Dedifferentiated amniotic fluid mesenchymal stem cell (primary cell): ENCODE measurements around the gene ESR2.
"Not testable (repeated sequence)": the region's sequence is repeated elsewhere in the genome, so short reads cannot be mapped to it uniquely, and the experiment has no call there.

Experiments used
- DNase-seq: peaks from one replicate; pipeline ENCODE4 v3.0.0-alpha.2; 2016; ENCODE audit errors: extremely low spot score

ESR2 gene

GRCh38 chr14:64081174-64081746, 212.9 kb downstream of the ESR2 start:
- no peak for DNase-seq

- DNase-seq = no peak
These were observed 213.7 kb downstream of the ESR2 start for GRCh38 chr14:64080452-64080851.

- no peak for DNase-seq
These were observed 218.6 kb downstream of the ESR2 start for GRCh38 chr14:64075613-64076005.

DNA sequence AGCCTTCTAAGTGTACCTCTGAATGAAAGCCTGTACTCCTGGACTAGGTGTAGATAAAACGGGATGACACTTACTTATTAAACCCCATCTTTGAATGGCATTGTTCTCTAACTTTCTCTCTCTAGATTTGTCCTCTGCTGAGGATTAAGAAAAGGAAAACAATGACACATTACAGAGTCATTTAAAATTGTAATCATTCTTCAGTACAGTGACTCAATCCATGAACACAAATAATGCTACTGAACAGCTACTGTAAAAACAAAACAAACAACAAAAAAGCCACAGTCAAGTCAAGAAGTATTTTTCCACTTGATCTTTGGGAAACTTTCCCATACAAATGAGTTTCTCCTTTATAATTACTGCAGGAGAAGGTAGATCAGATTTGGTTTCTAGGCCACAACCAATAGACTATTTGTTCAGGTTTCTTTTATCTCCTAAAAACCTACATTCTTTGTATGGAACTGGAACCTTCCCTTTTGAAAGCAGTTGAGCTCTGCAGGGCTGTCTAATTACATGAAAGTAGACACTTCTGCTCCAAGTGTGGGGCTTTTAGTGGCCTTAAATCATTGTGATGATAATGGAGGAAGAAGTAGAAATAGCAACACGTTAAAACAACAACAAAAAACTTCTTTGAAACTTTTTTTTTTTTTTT, 219.1 kb downstream of the ESR2 start:
- no peak for DNase-seq

GRCh38 chr14:64069634-64070359, 224.4 kb downstream of the ESR2 start:
- DNase-seq = no peak

DNA sequence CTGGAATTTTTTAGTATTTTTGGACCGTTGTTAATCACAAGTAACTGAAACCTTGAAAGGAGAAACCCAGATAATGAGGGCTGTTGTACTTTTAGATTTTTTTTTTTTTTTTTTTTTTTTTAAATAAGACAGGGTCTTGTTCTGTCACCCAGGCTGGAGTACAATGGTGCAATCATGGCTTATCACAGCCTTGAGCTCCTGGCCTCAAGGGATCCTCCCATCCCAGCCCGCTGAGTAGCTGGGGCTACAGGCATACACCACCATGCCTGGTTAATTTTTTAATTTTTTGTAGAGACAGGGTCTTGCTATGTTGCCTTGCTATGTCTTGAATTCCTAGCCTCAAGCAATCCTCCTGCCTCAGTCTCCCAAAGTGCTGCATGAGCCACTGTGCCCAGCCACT, 229.7 kb downstream of the ESR2 start:
- DNase-seq = no peak

GRCh38 chr14:64062381-64063115, 231.6 kb downstream of the ESR2 start:
- DNase-seq = no peak

- DNase-seq = no peak
These were observed 232.5 kb downstream of the ESR2 start for GRCh38 chr14:64061706-64062105.

DNA sequence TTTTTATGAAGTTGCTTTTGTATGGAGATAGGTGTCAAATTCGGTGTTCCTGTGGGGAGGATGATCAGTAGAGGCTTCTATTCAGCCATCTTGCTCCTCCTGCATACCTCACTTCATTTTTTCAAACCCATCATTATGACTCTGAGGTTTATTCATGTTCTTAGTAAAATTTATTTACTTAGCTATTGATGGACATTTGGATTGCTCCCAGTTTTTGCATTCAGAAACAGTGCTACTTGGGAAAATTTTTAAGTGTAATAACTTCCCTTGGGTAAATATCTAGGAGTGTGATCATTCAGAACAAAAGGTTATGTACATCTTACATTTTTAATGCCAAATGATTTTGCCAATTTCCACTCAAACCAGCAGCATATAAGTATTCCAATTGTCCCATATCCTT, 233.1 kb downstream of the ESR2 start:
- DNase-seq = no peak

GRCh38 chr14:64060648-64061096, 233.5 kb downstream of the ESR2 start:
- no peak for DNase-seq

- DNase-seq = no peak
These were observed 234.0 kb downstream of the ESR2 start for GRCh38 chr14:64060199-64060545.

- no peak for DNase-seq
These were observed 234.5 kb downstream of the ESR2 start for GRCh38 chr14:64059454-64060198.

- DNase-seq = no peak
These were observed 240.2 kb downstream of the ESR2 start for GRCh38 chr14:64053694-64054669.

GRCh38 chr14:64049616-64050381, 244.4 kb downstream of the ESR2 start:
- no peak for DNase-seq

GRCh38 chr14:64045091-64045490, 249.1 kb downstream of the ESR2 start:
- no peak for DNase-seq

- DNase-seq = not testable (repeated sequence)
These were observed 250.9 kb downstream of the ESR2 start for GRCh38 chr14:64043296-64043695.

GRCh38 chr14:64040044-64040443, 254.1 kb downstream of the ESR2 start:
- no peak for DNase-seq

DNA sequence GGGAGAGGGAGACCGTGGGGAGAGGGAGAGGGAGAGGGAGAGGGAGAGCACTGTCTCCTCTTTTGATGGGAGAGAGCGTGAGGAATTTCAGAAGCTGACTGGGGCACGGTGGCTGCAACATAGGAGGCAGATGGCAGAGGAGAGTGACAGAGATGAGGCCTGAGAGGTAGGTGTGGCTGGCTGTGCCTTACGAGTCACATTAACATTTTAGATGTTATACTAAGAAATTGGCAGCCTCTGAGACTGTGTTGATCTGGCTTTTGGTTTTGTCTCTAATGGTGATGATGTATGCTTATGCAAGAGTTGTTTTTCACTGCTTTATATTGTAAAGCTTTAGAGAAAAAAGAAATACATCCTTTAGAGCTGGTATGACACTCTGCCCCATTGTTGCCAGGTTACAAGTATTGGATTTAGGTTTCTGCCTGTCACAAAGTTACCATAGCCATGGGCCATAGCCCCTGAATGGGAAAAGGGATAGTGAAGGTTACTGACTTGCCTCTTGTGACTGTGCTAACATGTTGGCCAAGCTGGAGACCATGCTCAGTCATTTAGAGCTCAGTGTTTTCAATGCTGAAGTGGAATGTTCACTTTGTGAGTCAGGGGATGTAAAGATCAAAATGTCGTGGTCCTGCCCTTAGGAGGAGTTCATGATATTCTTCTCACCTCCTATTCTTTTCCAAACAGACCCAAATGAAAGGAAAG, 255.2 kb downstream of the ESR2 start:
- DNase-seq = no peak
